OCI-LY7 (cell line): Measurements from ENCODE around the gene SLC24A4.

ENCODE experiments used
- CTCF ChIP-seq: fragments of 200-600 bp; sonication (generic); conservative IDR thresholded peaks from 2 replicates; pipeline ENCODE4 v1.5.1; 2014; ENCODE audit warnings: mild to moderate bottlenecking, antibody characterized with exemption, low read length, moderate library complexity, mixed read lengths
- EZH2phosphoT487 ChIP-seq: fragments of 200-600 bp; sonication (generic); IDR thresholded peaks from 2 replicates; pipeline ENCODE4 v1.6.1; 2018; ENCODE audit warnings: low read depth, borderline replicate concordance, mild to moderate bottlenecking, mixed run types, antibody characterized with exemption, low read length, moderate library complexity, mixed read lengths

GRCh38 chr14:92493492-92493891 is 170.5 kb downstream of the SLC24A4 start:
- no peak for TF ChIP-seq CTCF
- TF ChIP-seq EZH2phosphoT487: no peak
